Aorta (tissue), 5 donors: ENCODE results near the gene DNAJB13. TPM values are rescaled to one million over a fixed set of nuclear protein-coding genes. Genes with fewer than 3 reads are reported as not detected.
"Not testable (repeated sequence)": the region's sequence is repeated elsewhere in the genome, so short reads cannot be mapped to it uniquely, and the experiment has no call there.

ENCODE experiments used
- ATAC-seq: fragments of 200-7000 bp; cut with Tn5 transposase; one replicate; pipeline ENCODE4 v1.9.1; 2022; ENCODE audit warnings: moderate library complexity; ENCODE audit not compliant: low FRiP score
- DNase-seq, 2 donors: peaks; one replicate each; pipeline ENCODE4 v3.0.0-alpha.2; 2020
- H3K27ac ChIP-seq, 2 donors: one replicate each; pipeline ENCODE4 v1.5.1; 2013; ENCODE audit warnings: low read length in 2 of 2, mild to moderate bottlenecking in 2 of 2, moderate library complexity in 2 of 2, control low read depth in 1 of 2, inconsistent platforms in 1 of 2, low read depth in 1 of 2
- H3K27me3 ChIP-seq, 2 donors: one replicate each; pipeline ENCODE4 v1.6.1; 2013; ENCODE audit warnings: control low read depth in 1 of 2, low read length in 1 of 2, mild to moderate bottlenecking in 1 of 2, moderate library complexity in 1 of 2; ENCODE audit not compliant: insufficient read depth in 2 of 2, control insufficient read depth in 1 of 2
- H3K36me3 ChIP-seq, 2 donors: one replicate each; pipeline ENCODE4 v1.6.1; 2013; ENCODE audit warnings: control low read depth in 1 of 2, low read length in 1 of 2, mild to moderate bottlenecking in 1 of 2; ENCODE audit not compliant: insufficient read depth in 2 of 2, control insufficient read depth in 1 of 2
- H3K4me1 ChIP-seq, 2 donors: one replicate each; pipeline ENCODE4 v1.6.1; 2013; ENCODE audit warnings: low read length in 2 of 2, control low read depth in 1 of 2, mild to moderate bottlenecking in 1 of 2, moderate library complexity in 1 of 2; ENCODE audit not compliant: insufficient read depth in 2 of 2, control insufficient read depth in 1 of 2
- H3K4me3 ChIP-seq, 2 donors: one replicate each; pipeline ENCODE4 v1.5.1; 2013; ENCODE audit warnings: low read length in 2 of 2, control low read depth in 1 of 2, mild to moderate bottlenecking in 1 of 2
- H3K9me3 ChIP-seq: one replicate; pipeline ENCODE4 v1.6.1; 2013; ENCODE audit warnings: mild to moderate bottlenecking, low read length; ENCODE audit not compliant: control insufficient read depth
- WGBS, 2 donors: extraction: QIAGEN DNeasy Blood & Tissue Kit; methylation state at CpG; one replicate each; pipeline ENCODE4 v1.1.7; 2013; 5-methylcytosine and 5-hydroxymethylcytosine counted together
- intact Hi-C, 2 donors: fragments of 100-400 bp; cut with DNase I; formaldehyde crosslinking; loops; one replicate each; pipeline versions ENCODE4 v1.14.2 to v1.15.0; 2022
- polyA plus RNA-seq, 2 donors: library from polyadenylated mRNA; stranded (reverse); fragments of 200-250 nt; gene quantifications; one replicate each; pipeline ENCODE4 v1.2.3, GENCODE V29; 2013
- total RNA-seq, 2 donors: library from RNA; stranded (reverse); fragmentation: NEBNext Ultra II Directional; extraction: Animal tissue kit (Norgen Biotek cat#: 25700); gene quantifications; one replicate each; pipeline ENCODE4 v1.2.1, GENCODE V29; 2021
- donor health status: healthy with polysubstance abuse.
- donor health status: Bipolar disorder and iron deficiency.
- donor health status: DM: no; HTN: no; CAD: no.
- donor health status: DM: no; HTN: no; CAD: no.
- donor health status: DM: yes; HTN: yes; CAD: no.

DNAJB13 gene
- total and polyA plus RNA-seq, 4 donors = not detected

- Histone ChIP-seq H3K4me3 (no peak overlapping the region), H3K9me3 (no peaks in the 10 kb centered on the region), H3K27ac (no peak overlapping the region), H3K36me3 (peaks cover 0 to 5% of the 10 kb centered on the region in 2 donors), H3K4me1 (no peaks in the 10 kb centered on the region), H3K27me3 (no peaks in the 10 kb centered on the region)
- peak; percentile 70 to 73 for DNase-seq
- no peak for ATAC-seq
- WGBS, 2 donors = 69 to 72% methylated on average over 6 of the region's 6 CpGs
- intact Hi-C loops = no loop called here
Measured at GRCh38 chr11:73980001-73980961, 29.5 kb downstream of the DNAJB13 start.

GRCh38 chr11:73981051-73981805, 30.4 kb downstream of the DNAJB13 start:
- no peaks in the 10 kb centered on the region for H3K27me3 ChIP-seq
- H3K4me1 ChIP-seq = no peaks in the 10 kb centered on the region
- intact Hi-C loops = no loop called here
- H3K27ac ChIP-seq = no peak overlapping the region
- WGBS, 2 donors = 91 to 94% methylated on average over 13 of the region's 13 CpGs
- no peaks in the 10 kb centered on the region for H3K9me3 ChIP-seq
- H3K36me3 ChIP-seq = peaks cover 0 to 5% of the 10 kb centered on the region in 2 donors
- ATAC-seq = no peak
- peak; percentile 23 to 33 for DNase-seq
- no peak overlapping the region for H3K4me3 ChIP-seq

- H3K9me3 ChIP-seq = no peaks in the 10 kb centered on the region
- H3K27ac ChIP-seq = peak within 1 kb of the TSS in 1 of 2 donors; percentile 77
- H3K4me1 ChIP-seq = no peaks in the 10 kb centered on the region
- no peaks in the 10 kb centered on the region for H3K27me3 ChIP-seq
- ATAC-seq (peak; percentile 91), DNase-seq (peak; percentile 92 to 95)
- H3K36me3 ChIP-seq = peaks cover 0 to 3% of the 10 kb centered on the region in 2 donors
- H3K4me3 ChIP-seq = peak within 1 kb of the TSS; percentile 29 to 44
- WGBS, 2 donors = 1 to 2% methylated on average over 32 to 43 of the region's 43 CpGs
- intact Hi-C loops = no loop called here
Measured at GRCh38 chr11:73982595-73982989, 31.8 kb downstream of the DNAJB13 start, which contains the start of gene UCP2. UCP2 (minus strand) TSS chr11:73982843; CDS start chr11:73978378, 4,465 bp downstream.

GRCh38 chr11:73982990-73983740, 32.3 kb downstream of the DNAJB13 start:
- no peaks in the 10 kb centered on the region for H3K36me3 ChIP-seq
- 0 to 1% methylated on average over 54 to 56 of the region's 56 CpGs for WGBS, 2 donors
- H3K4me1 ChIP-seq = no peaks in the 10 kb centered on the region
- H3K27ac ChIP-seq = peak overlapping the region in 1 of 2 donors; percentile 77
- no peaks in the 10 kb centered on the region for H3K27me3 ChIP-seq
- H3K4me3 ChIP-seq = peak overlapping the region; percentile 29 to 44
- ATAC-seq (peak; percentile 96), DNase-seq (peak; percentile 96 to 97)
- intact Hi-C loops = no loop called here
- H3K9me3 ChIP-seq = no peaks in the 10 kb centered on the region

GRCh38 chr11:73983741-73984538, 33.1 kb downstream of the DNAJB13 start:
- Histone ChIP-seq H3K27me3 (no peaks in the 10 kb centered on the region), H3K4me3 (peak overlapping the region; percentile 29 to 44), H3K4me1 (no peaks in the 10 kb centered on the region), H3K36me3 (no peaks in the 10 kb centered on the region), H3K27ac (peak overlapping the region in 1 of 2 donors; percentile 57), H3K9me3 (no peaks in the 10 kb centered on the region)
- WGBS, 2 donors = 5 to 7% methylated on average over 18 of the region's 18 CpGs
- intact Hi-C loops = no loop called here
- ATAC-seq = no peak
- DNase-seq = peak; percentile 26 to 55

GRCh38 chr11:73985661-73986060, 34.8 kb downstream of the DNAJB13 start:
- 96 to 97% methylated on average over 4 of the region's 4 CpGs for WGBS, 2 donors
- H3K36me3 ChIP-seq, H3K27me3 ChIP-seq, H3K9me3 ChIP-seq, H3K4me3 ChIP-seq, intact Hi-C loops, ATAC-seq, H3K4me1 ChIP-seq, H3K27ac ChIP-seq: not testable (repeated sequence)
- DNase-seq = peak; percentile 12

GRCh38 chr11:73988227-73988626, 37.4 kb downstream of the DNAJB13 start:
- Histone ChIP-seq H3K4me3 (no peak overlapping the region), H3K36me3 (no peaks in the 10 kb centered on the region), H3K9me3 (no peaks in the 10 kb centered on the region), H3K27me3 (no peaks in the 10 kb centered on the region), H3K4me1 (no peaks in the 10 kb centered on the region), H3K27ac (no peak overlapping the region)
- no peak for DNase-seq
- ATAC-seq = no peak
- 86 to 89% methylated on average over 7 of the region's 7 CpGs for WGBS, 2 donors
- intact Hi-C loops = no loop called here
